Hematopoietic multipotent progenitor cell treated with erythropoietin and hydrocortisone succinate and interleukin-3 and kit ligand, for 17 days (in vitro differentiated cells): Measurements from ENCODE around the gene TAS2R60.
"Not testable (repeated sequence)": the region's sequence is repeated elsewhere in the genome, so short reads cannot be mapped to it uniquely, and the experiment has no call there.

ENCODE experiments used
- DNase-seq: peaks from one replicate; pipeline ENCODE4 v3.0.0-alpha.2; 2015; ENCODE audit warnings: low spot score

The TAS2R60 gene

DNA sequence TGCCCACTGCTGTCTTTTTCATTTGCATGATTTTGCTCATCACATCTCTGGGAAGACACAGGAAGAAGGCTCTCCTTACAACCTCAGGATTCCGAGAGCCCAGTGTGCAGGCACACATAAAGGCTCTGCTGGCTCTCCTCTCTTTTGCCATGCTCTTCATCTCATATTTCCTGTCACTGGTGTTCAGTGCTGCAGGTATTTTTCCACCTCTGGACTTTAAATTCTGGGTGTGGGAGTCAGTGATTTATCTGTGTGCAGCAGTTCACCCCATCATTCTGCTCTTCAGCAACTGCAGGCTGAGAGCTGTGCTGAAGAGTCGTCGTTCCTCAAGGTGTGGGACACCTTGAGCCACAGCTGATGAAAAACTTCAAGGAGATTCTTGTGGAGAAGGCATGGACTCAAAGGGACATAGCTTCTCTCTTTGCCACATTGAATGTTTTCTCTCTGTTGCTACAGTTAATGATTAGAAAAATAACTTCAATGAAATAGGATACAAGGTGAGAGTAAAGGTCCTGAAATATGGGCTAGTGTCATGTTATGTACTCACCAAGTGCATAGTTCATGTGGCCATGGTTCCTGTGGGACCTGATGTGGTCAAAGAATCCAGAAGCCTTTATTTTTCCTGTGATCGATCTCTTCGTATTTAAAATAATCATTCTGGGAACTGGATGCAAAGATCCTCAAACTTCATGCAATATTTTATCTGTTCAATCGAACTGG is 970 bp downstream of the TAS2R60 start:
- DNase-seq, result no peak

DNA sequence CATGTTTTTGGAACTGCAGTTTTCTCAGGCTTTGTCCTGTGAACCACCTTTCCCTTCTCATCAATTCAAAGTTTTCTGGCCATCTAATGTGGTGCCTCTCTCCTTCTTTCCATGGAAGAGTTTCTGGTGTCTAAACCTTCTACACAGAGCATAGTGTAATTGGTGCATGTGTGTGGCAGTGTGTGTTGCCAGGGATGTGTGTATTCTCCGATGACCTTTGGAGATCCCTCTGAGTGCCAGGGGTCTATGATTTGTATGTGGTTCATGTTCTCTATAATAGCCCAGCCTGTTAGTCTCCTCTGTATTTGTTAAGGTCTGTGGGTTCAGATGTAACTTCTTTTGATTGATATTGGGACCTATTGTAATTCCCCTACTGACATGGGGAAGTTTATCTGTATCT is 1.5 kb downstream of the TAS2R60 start:
- no peak for DNase-seq

DNA sequence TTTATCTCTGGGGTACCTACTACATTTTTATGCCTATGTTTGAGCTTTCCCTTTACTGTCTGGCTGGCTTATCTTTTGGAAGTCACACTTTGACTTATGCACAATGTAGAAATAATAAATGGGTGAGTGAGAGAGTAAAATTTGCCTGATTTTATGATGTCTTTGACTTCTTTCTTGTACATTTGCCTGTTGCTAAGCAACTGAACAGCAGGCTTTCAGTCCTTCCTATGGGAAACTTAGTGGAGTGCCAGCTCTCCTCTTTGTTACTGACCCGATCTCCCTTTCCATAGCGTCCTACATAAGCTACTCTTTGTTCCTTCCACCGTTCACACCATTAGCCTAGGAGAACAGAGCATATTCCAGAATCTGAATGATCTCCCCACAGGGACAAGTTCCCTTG is 4.2 kb downstream of the TAS2R60 start:
- no peak for DNase-seq

DNA sequence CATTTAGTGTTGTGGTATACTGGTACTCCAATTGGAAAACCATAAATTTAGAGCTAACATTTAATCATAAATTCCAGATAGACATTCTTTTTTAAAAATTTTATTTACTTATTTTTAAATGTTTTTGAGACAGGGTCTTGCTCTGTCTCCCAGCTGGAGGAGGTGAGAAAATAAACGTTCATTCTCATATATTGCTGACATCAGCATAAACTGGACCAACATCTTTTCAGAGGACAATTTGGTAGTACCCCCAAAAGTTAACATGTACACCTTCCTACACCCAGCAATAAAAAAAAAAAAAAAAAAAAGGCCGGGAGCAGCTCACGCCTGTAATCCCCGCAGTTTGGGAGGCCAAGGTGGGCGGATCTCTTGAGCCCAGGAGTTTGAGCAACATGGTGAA is 5.2 kb downstream of the TAS2R60 start:
- DNase-seq, result no peak

DNA sequence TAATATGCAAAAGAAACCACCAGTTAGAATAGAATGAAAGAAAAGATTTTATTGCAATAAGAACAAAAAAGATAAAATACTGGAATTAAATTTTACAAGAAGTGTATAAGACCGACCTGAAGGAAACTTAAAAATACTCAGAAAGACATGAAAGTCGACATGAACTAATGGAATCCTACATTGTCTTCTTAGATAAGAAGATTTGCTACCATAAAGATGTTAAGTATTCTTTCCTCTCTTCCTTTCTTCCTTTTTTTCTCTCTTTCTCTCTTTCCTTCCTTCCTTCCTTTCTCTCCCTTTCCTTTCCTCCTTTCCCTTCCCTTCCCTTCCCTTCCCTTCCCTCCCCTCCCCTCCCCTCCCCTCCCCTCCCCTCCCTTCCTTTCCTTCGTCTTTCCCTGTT is 6.5 kb downstream of the TAS2R60 start:
- DNase-seq, result no peak

DNA sequence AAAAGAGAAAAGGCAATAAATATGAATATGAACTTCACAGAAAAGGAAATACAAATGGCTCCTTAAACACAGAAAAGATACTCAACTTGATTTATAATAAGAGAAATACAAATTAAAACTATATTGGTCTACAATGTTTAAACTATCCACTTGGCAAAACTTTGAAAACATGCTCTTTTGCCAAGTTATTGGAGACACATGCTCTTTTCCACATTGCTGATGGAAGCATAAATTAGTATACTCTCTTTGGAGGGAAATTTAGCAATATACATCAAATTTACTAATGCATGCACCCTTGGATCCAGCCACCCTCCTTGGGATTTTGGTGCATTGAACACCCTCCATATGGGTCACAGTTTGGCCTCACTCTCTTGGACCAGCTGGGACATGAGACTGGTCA is 7.9 kb downstream of the TAS2R60 start:
- DNase-seq, result no peak

DNA sequence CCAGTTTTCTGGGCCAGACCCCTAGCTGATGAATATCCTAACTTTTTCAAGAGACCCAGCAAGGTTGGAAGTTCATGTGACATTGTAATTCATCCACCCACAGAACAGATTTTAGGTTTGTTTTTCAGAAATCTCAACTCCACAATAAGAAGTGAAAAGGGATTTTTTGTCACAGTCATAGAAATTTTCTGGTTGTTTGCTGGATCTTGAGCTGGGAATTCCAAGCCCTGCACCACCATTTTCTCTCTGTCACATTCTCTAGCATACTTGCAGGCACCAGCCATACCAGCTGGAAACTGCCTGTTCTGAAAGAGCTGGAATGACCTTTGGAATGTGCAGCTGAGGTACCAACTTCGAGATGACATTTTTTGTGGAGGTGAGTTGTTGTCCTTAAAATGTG is 8.5 kb downstream of the TAS2R60 start:
- no peak for DNase-seq

DNA sequence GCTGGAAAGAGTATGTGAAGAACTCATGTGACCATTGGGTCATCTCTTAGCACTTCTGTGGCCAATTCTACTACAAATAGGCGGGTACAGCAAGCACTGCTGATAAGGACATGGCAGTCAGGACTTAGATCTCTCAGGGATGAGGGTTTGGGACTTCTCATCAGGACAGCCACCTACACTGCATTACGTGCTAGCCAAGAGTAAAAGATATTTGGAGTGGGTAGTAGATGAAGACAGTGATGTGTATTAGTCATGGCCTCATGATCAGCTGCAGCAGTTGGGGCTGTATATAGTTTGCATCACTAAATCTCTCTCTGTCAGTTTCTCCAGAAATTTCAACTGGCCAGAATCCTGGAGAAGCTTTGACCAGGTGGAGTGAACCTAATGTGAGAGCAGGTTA is 9.2 kb downstream of the TAS2R60 start:
- DNase-seq, result no peak

DNA sequence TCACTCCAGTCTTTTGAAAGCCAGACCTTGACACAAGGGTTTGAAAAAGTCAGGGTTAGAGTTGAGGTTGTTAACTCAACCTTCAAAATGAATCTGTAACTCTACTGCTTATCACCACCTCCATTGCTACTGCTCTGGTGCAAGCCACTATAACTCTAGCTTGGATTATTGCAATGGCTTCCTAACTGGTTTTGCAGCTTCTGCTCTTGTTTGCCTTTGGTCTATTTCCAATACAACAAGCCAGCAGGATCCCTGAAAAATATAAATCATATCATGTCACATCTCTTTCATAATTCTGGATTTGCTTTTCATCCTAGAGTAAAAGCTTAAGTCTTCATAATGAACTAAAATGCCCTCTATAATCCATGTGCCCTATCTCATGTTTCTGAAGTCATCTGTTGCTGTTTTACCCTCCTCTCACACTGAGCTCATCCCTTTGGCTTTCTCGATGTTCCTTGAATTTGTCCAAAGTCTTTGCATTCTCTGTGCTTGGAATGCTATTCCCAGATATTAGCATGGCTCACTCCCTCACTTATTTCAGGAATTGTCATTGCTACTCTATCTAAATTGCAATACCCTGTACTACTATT is 10.9 kb downstream of the TAS2R60 start:
- no peak for DNase-seq

DNA sequence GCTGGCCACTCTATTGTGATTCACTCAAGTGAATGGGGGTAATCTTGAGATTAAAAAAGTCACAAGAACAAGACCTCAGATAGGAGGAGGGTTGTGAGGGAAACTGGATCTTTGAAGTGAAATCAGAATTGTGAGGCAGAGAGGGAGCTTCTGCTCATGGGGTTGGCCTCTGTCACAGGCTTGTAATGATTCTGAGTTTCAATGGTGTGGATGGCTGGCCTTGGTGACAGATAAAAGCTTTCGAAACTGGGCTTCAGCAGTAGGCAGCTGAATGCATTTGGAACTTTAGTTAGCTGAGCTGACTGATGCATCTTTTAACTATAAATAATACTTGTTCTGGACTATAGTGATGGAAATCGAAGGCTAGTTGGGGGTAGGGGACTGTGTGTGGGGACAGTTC is 12.2 kb downstream of the TAS2R60 start:
- no peak for DNase-seq

DNA sequence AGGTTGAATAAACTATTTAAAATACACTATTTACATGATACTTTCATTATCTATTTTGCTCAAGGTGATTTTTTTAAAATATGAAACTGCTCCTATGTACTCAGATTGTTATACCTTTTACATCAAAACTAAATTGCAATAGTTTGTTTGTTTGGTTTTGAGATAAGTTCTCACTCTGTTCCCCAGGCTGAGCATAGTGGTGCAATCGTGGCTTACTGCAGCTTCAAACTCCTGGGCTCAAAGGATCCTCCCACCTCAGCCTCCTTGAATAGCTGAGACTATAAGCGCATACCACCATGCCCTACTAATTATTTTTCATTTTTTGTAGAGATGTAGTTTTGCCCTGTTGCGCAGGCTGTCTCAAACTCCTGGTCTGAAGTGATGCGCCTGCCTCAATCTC is 12.7 kb downstream of the TAS2R60 start:
- DNase-seq, result no peak

DNA sequence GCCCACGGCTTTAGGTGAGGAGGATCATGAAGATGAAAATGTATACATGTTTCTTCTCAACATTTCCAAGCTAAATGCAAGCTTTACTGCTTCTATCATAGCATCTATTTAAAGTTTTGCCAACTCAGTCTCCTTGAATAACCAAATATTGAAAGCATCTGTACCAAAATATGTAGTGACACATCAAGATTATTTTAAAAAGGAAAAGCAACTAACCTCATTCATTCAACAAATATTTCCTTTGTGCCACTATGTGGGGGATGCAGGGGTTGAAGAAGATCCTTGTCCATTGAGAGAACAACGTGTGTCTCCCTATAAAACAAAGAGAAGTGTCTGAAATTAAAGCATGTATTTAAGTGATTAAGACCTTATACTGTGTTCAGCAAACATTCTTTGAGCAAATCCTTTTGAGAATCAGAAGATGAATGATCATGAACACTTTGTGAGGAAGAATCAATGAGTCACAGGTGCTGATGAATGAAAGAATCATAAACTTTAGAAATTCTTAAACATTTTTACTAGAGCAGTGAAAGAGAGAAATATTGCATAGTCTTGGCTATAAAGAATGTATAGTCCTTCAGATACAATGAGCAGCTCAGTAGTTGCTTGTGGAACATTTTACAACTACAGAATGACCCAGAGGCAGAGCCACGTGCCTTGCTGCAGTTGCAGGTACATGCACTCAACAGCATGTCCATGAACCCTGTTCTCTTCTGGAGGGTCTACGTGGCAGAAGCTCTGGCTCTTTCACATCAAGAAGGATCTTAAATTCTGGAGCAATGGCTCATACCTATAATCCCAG is 13.9 kb downstream of the TAS2R60 start:
- DNase-seq, result no peak

DNA sequence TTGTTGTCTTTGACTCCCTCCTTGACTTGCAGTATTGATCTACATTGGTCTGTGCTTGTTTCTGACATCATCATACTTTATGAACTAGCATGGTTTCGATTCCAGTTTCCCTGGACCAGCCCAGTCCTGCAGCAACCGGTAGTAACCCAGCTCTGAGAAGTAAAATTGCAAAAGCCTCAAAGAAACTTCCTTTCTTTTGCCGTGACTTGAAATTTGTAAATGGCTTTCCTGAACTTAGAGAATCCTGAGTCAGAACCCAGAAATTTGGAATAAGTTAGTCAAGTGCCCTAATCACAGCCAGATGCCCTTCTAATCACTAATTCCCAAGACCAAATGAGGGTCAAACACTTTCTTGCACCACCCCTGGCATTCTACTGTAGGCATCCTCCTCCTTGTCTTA is 15.0 kb downstream of the TAS2R60 start:
- DNase-seq, result no peak

DNA sequence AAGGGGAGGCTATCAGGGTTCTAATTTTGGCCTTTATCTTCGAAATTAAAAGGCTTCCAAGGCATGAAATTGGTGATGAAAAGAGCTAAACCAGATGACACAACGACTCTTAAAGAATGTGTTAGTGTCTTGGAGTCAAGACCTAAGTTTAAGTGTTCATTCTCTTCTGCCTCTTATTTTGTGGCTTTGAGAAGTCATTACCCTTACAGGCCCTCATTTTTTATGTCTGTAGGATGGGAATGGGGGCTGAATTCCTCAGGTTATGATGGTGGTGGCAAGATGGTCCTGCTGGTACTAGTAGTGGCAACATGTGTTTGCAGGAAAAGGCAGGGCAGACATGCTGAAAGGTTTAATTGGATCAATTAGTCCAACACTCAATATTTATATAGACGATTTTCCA is 15.4 kb downstream of the TAS2R60 start:
- no peak for DNase-seq

DNA sequence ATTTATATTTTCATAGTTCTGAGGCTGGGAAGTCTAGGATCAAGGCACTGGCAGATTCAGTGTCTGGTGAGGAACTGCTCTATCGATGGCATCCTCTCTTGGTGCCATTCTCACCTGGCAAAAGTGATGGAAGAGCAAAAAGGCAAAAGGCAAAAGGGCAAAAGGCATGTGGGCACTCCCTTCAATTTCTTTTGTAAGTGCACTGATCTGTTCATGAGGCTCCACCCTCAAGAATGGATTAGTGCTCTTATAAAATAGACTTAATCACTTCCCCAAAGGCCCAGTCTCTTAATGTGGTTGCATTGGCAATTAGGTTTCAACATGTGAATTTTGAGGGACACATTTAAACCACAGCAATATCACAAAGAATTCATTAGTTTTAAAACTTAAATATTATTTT is 16.1 kb downstream of the TAS2R60 start:
- DNase-seq, result no peak

DNA sequence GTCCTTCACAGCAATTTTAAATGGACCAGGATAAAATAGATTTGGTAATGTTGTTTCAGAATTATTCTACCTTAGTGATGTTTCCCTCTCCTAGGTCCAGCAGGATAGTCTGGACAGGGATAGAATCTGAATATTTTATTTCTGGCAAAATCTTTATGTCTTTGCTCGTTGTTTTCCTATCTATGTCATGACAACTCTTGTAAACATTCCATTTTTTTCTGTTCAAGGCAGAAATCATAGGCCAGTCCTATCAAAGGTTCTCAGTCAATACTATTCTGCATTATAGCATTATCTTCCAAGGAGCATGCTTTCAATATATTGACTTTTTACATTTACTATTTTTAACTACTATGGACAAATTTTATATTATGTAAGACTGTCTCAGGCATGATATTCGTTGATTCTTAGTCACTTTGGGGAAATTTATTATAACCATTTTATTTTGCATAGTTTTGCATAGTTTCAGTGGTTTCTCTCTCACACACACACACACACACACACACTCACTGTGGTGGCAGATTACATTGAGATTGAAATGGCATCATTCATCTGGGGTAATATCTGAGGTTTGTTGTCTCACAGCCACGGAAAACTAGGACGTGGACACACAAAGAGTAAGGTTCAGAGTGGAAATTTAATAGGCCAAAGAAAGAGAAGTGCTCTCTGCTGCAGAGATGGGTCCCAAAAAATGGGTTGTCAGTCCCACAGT is 17.2 kb downstream of the TAS2R60 start:
- no peak for DNase-seq

DNA sequence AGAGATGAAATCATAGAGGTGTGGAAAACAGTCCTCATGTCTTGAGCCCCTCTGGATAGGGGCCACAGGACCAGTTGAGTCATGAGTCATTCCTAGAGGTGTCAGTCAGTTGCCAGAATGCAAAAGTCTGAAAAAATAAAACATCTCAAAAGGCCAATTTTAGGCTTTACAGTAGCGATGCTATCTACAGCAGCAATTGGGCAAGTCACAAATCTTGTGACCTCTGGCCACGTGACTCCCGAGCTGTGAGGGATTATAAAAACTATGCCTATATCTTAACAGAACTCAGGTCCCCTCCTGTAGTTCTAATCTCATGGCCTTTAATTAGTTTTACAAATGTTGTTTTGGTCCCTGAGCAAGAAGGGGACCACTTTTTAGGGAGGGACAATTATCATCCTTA is 18.8 kb downstream of the TAS2R60 start:
- no peak for DNase-seq

DNA sequence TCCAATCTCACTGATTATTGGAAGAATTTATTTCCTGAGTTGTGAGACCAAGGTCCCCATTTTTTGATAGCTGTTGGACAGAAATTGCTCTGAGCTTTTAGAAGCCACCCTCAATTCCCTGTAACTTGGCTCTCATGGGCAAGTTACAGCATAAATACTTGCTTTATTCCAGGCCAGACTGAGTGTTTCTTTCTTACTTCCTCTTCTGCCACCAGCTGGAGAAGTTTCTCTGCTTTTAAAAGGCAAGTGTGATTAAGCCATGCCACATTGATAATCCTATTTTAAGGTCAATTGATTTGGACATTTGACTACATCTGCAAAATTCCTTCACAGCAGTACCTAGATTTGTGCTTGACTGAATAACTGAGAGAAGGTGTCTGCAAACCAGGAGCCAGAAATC is 20.3 kb downstream of the TAS2R60 start:
- DNase-seq, result no peak

DNA sequence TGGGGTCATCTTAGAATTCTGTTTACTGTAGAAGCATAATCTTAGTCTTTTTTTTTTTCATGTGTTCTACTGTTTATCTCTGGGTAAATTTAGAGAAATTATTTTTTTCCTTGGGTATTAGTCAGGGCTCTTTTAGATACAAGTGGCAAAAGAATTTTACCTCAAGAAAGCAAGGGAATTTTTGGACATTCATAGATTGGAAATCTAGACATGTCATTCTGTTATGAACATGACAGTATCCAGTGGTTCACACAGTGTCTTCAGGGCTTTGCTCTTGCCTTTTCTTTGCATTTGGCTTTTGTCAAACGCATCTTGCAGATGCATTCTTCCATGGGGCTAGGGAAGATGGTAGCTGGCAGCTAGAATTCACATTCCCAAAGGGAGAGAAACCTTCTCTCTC is 20.7 kb downstream of the TAS2R60 start:
- no peak for DNase-seq

DNA sequence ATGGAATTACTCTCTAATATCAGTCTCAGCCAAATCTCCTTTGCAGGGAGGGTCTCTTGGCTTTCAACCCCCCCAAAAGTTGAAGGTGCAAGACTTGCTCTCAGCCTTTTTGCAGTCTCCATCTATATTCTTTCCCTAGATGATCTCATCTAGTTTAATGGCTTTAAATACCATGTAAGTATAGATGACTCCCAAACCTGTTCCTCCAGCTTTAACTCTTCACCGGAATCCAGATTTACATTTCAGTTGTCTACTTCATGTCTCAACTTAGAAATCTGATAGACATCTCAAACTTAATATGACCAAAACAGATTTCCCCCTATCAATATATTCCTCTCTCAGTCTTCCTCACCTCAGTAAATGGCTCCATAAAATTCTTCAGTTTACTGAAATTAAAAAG is 24.5 kb downstream of the TAS2R60 start:
- DNase-seq, result no peak

DNA sequence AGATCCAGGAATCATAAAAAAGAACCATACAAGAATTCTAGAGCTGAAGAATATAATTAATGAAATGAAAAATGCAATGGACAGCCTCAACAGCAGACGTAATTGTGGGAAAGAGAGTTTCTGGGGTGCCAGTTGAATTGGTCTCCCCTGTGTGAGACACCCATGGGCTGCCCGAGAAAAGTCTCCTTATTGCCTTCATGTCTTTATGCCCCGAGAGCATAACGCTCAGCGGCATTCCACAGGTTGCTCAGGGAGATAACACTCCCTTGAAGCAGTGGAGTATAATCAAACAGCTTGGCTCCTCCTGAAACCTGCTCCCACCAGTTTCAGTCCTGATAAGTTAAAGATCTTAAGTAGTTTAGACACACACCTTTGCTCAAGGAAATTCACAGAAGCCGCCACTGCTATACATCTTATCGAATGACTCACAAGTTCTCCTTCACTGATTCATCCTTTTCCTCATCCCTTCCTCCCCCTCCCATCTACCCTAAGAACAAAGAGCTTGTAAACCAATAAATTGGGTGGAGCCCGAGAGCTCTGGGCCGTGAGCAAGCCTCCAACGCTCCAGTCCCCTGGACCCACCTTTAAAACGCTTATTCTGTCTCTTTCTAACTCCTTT is 28.9 kb downstream of the TAS2R60 start:
- not testable (repeated sequence) for DNase-seq

DNA sequence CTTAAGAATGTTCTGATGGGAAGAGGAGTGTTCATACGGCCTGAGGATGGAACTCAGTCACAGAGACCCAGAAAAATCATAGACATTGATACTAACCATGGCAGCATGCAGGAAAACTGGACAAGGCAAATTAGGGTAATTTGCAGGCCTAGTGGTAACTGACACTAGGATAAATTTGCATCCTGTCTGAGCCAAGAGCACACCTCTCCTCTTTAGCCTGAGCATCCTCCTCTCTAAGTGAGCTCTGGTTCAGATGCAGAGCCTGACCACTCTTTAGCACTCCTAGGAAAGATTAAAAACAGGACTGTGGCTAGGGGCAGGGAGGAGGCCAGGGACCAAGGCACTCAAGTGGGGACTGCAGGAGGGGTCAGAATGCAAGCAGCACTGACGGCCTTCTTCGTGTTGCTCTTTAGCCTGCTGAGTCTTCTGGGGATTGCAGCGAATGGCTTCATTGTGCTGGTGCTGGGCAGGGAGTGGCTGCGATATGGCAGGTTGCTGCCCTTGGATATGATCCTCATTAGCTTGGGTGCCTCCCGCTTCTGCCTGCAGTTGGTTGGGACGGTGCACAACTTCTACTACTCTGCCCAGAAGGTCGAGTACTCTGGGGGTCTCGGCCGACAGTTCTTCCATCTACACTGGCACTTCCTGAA is 34.4 kb downstream of the TAS2R60 start, which contains the start of gene TAS2R41:
TSS of gene TAS2R41 (plus strand) at position 373 of the 650 bp plus-strand sequence. CDS start at position 373, 0 bp downstream.
- no peak for DNase-seq
